ENCODE results near the gene CACNA1C. TPM values are rescaled to one million over a fixed set of nuclear protein-coding genes. Genes with fewer than 3 reads are reported as not detected.

CACNA1C gene
- total RNA-seq, 1 experiment from 2014 or later = 1.1 TPM

- Histone ChIP-seq H3K79me2 (ENCODE audit: insufficient read depth, low read length) (no peaks in the 10 kb centered on the region), H2BK20ac (ENCODE audit: low read depth, low read length, poor library complexity, severe bottlenecking) (no peak overlapping the region), H2AFZ (ENCODE audit: low read length) (no peak overlapping the region), H3K23ac (ENCODE audit: insufficient read length, low read depth, low read length) (no peak overlapping the region), H4K8ac (replicated peaks; ENCODE audit: insufficient read length, low read depth, low read length) (no peak overlapping the region), H4K20me1 (ENCODE audit: control insufficient read depth, insufficient read depth, insufficient read length) (no peaks in the 10 kb centered on the region), H3K23me2 (ENCODE audit: insufficient read length, low read depth, low read length, poor library complexity, severe bottlenecking) (no peaks in the 10 kb centered on the region), H3K4me1 (ENCODE audit: insufficient read depth, low read length) (no peaks in the 10 kb centered on the region), H3K9ac (ENCODE audit: extremely low read depth, insufficient read length, low read length) (no peak overlapping the region), H3K27ac (ENCODE audit: insufficient read length, low read depth, low read length) (no peak overlapping the region), H3K56ac (ENCODE audit: insufficient read length, low read depth, low read length) (no peak overlapping the region), H3K27me3 (ENCODE audit: insufficient read depth, low read length) (peaks cover 13% of the 10 kb centered on the region; the same call in 1 of the 2 replicates), H3K4me2 (ENCODE audit: insufficient read depth, insufficient read length, low read length) (no peak overlapping the region), H3K4ac (ENCODE audit: low read depth, low read length) (no peak overlapping the region), H3K9me3 (ENCODE audit: control insufficient read depth, low read depth, low read length) (no peaks in the 10 kb centered on the region), H2BK12ac (ENCODE audit: insufficient read length, low read depth, low read length) (no peak overlapping the region), H2AK5ac (ENCODE audit: insufficient read length, low read length) (no peak overlapping the region), H4K5ac (ENCODE audit: insufficient read length, low read depth, low read length) (no peak overlapping the region), H3T11ph (ENCODE audit: low read length) (no peak overlapping the region), H3K18ac (ENCODE audit: insufficient read length, low read depth, low read length) (no peak overlapping the region), H2BK15ac (ENCODE audit: low read depth, low read length) (no peak overlapping the region), H3K79me1 (ENCODE audit: insufficient read depth, low read depth, low read length, poor library complexity, severe bottlenecking) (no peaks in the 10 kb centered on the region), H4K91ac (ENCODE audit: insufficient read length, low read depth, low read length) (no peak overlapping the region), H2BK5ac (ENCODE audit: insufficient read length, low read length) (no peak overlapping the region), H3K14ac (ENCODE audit: insufficient read depth, low read length) (no peak overlapping the region), H2BK120ac (ENCODE audit: low read depth, low read length, poor library complexity, severe bottlenecking) (no peak overlapping the region)
- Mint-ChIP-seq H3K9me3 (no peaks in the 10 kb centered on the region), H3K36me3 (ENCODE audit: insufficient read depth in 1 of 3, low read depth in 3 of 3) (no peaks in the 10 kb centered on the region), H3K4me3 (no peak overlapping the region), H3K4me1 (peaks cover 28 to 38% of the 10 kb centered on the region in 2 experiments), H3K27ac (no peak overlapping the region), H3K27me3 (ENCODE audit: low read depth) (peaks cover 42% of the 10 kb centered on the region)
- DNase-seq = no peak
- no peak for TF ChIP-seq CTCF (conservative IDR thresholded peaks at IDR 0.05)
- WGBS (ENCODE audit: extremely low coverage, insufficient read length, low lambda C conversion rate) = no CpG with 5 or more reads among the region's 7 CpGs
Observed at GRCh38 chr12:2047752-2048151, 5.0 kb upstream of the CACNA1C start.

Measured in H9 (cell line).